ENCODE measurements around the gene DAPK2.
"Not testable (repeated sequence)": the region's sequence is repeated elsewhere in the genome, so short reads cannot be mapped to it uniquely, and the experiment has no call there.

The DAPK2 gene

GRCh38 chr15:64046421-64047153 is at the start of gene DAPK2:
TSS of gene DAPK2 (minus strand) at chr15:64046485. CDS start at chr15:64040261, 6,224 bp downstream.
- peak; percentile 32 for DNase-seq

DNA sequence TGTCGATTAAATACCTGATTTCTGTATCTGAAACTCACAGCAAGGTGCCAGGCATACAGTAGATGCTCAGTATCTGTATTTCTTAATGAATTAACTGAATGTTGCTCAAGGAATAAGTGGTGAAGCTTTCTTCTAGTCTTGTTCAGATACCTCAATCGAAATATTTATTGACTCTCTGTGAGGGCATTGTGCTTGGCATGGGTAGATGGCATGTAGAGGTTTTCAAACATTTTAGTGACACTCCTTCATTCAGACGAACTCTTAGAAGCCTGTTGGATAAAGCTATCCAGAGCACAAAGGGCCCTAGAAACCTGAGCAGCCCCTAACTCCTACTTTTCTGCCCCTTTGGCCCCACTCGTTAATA is 49.1 kb upstream of the DAPK2 start:
- no peak for DNase-seq

DNA sequence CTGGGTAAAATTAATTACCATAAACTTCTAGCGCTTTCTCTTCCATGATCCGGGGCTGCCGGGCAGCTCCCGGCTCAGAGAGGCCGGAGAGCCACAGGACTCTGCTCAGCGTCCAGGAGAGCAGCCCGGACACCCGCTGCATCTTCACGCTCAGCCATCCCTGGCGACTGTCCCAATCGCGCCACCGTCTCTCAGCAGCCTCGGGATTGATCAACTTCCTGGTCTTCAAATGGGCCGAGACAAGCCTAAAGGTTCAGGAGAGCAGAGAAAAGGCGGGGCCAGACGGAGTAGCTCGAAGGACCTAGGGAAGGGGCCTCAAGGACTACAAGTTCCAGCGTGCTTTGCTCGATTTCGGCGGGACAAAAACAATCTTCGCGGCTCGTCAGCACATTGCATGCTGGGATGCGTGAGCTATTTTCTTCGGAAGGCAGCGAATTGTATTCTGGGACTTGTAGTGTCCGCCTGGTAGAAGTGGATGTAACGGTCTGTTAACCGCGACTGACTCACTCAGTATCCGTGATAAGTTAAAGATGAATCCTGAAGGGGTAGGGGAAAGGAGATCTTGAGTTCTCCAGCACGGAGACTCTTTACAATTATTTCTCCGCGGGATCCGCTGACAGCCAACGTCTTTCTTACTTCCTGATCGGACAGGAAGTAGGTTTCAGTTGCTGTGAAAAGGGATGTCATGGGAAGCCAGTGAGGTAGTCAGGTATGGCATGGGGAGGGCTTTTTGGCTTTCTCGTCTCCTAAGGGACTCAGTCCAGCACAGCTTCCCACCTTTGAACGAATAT is 47.5 kb upstream of the DAPK2 start, which contains the start of gene CIAO2A:
Gene CIAO2A, minus strand, starts transcription at position 212 of the 791 bp plus-strand sequence. Its CDS starts 70 bp downstream, at position 142.
- DNase-seq = peak; percentile 95

- no peak for DNase-seq
Observed at GRCh38 chr15:64092864-64093626, 46.8 kb upstream of the DAPK2 start.

GRCh38 chr15:64092075-64092820 is 46.0 kb upstream of the DAPK2 start:
- no peak for DNase-seq

- DNase-seq = no peak
Observed at GRCh38 chr15:64090527-64090926, 44.2 kb upstream of the DAPK2 start.

GRCh38 chr15:64089543-64090280 is 43.4 kb upstream of the DAPK2 start:
- DNase-seq = no peak

- DNase-seq = no peak
Observed at GRCh38 chr15:64082757-64083156, 36.5 kb upstream of the DAPK2 start.

GRCh38 chr15:64073496-64073895 is 27.2 kb upstream of the DAPK2 start:
- DNase-seq = not testable (repeated sequence)

DNA sequence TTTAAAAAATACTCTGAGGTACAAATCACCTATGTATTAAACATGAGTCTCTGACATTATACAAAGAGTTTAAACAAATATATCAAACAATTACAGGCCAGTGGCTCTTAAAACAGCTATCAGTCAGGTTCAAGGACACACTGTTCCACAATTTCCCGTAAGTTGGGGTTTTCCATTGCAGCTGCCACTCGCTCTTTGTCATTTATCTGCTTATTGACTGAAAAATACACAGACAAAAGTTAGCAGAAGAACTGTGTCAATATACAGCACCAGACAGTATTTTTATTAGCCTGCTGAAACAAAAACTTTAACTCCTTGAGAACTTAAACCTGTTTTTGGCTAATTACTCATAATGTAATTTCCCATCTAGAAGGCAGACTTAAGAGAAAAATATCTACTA is 26.5 kb upstream of the DAPK2 start:
- DNase-seq = no peak

- DNase-seq = no peak
Observed at GRCh38 chr15:64071931-64072765, 25.9 kb upstream of the DAPK2 start.

GRCh38 chr15:64070965-64071851 is 24.9 kb upstream of the DAPK2 start:
- no peak for DNase-seq

GRCh38 chr15:64070106-64070505 is 23.8 kb upstream of the DAPK2 start:
- no peak for DNase-seq

GRCh38 chr15:64068133-64068532 is 21.8 kb upstream of the DAPK2 start:
- DNase-seq = no peak

- DNase-seq = peak; percentile 31
Observed at GRCh38 chr15:64067564-64068030, 21.3 kb upstream of the DAPK2 start.

GRCh38 chr15:64066451-64066850 is 20.2 kb upstream of the DAPK2 start:
- DNase-seq = no peak

- no peak for DNase-seq
Observed at GRCh38 chr15:64060716-64061115, 14.4 kb upstream of the DAPK2 start.

GRCh38 chr15:64059104-64059503 is 12.8 kb upstream of the DAPK2 start:
- not testable (repeated sequence) for DNase-seq

GRCh38 chr15:64058279-64058678 is 12.0 kb upstream of the DAPK2 start:
- no peak for DNase-seq

DNA sequence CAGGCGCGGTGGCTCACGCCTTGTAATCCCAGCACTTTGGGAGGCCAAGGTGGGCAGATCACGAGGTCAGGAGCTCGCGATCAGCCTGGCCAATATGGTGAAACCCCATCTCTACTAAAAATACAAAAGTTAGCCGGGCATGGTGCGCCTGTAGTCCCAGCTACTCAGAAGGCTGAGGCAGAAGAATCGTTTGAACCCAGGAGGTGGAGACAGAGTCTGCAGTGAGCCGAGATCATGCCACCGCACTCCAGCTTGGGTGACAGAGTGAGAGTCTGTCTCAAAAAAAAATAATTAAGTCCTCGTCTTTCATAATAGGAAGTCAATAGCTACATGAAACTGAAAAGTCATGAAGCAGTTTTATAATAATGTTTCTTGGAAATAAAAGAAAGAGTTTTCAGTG is 7.4 kb upstream of the DAPK2 start:
- not testable (repeated sequence) for DNase-seq

Measured in NCI-H510A treated with DMSO at 0.1 percent for 48 hours (cell line).